ENCODE results near the gene MVB12B.

GRCh38 chr9:126519660-126520420 is 193.2 kb downstream of the MVB12B start:
- TF ChIP-seq POLR2A (IDR thresholded peaks at IDR 0.05): no peak
- no peak for TF ChIP-seq CTCF (IDR thresholded peaks at IDR 0.05)
